H1 (cell line): ENCODE measurements around the gene STYXL1. TPM values are rescaled to one million over a fixed set of nuclear protein-coding genes. Genes with fewer than 3 reads are reported as not detected.
A peak's percentile ranks its signal among the peaks of the same experiment; 100 is the strongest.

Experiments
- CTCF ChIA-PET: fragments of 300-600 bp; sonication (Branson Sonifier 250); formaldehyde crosslinking; loops from one replicate; lab custom pipeline; 2021; ENCODE audit not compliant: partially characterized antibody; lab: Charles Lee
- POLR2A ChIA-PET: fragments of 300-600 bp; sonication (Branson Sonifier 250); formaldehyde crosslinking; loops from one replicate; lab custom pipeline; 2021; ENCODE audit warnings: inconsistent platforms; ENCODE audit not compliant: partially characterized antibody; lab: Charles Lee
- DNase-seq, 2 experiments: peaks; one replicate each; pipeline versions ENCODE4 v3.0.0 to v3.0.0-alpha.2; 2010 to 2022; ENCODE audit warnings: low spot score in 2 of 2, low read depth in 1 of 2, mixed read lengths in 1 of 2
- FAIRE-seq: peaks from 2 replicates; lab custom pipeline; 2011; peaks lifted over from hg19 to GRCh38; lab: Jason Lieb, UNC
- H2AFZ ChIP-seq: 2 replicates; pipeline ENCODE4 v1.8.1; 2012; ENCODE audit warnings: low read length, inconsistent platforms
- H2AK5ac ChIP-seq: 2 replicates; pipeline ENCODE4 v1.6.1; 2013; ENCODE audit warnings: low read depth, low read length
- H2BK120ac ChIP-seq: replicated peaks from 2 replicates; pipeline ENCODE3; 2013; ENCODE audit warnings: low read depth, low read length, inconsistent platforms
- H2BK12ac ChIP-seq: 2 replicates; pipeline ENCODE4 v1.6.1; 2013; ENCODE audit warnings: low read depth, low read length
- H2BK15ac ChIP-seq: 2 replicates; pipeline ENCODE4 v1.6.1; 2013; ENCODE audit warnings: low read length
- H2BK20ac ChIP-seq: 2 replicates; pipeline ENCODE4 v1.6.1; 2013; ENCODE audit warnings: low read length
- H2BK5ac ChIP-seq: 2 replicates; pipeline ENCODE4 v1.6.1; 2013; ENCODE audit warnings: low read depth, low read length
- H3K14ac ChIP-seq: 2 replicates; pipeline ENCODE4 v1.6.1; 2013; ENCODE audit warnings: inconsistent platforms; ENCODE audit not compliant: insufficient read length
- H3K18ac ChIP-seq: 2 replicates; pipeline ENCODE4 v1.6.1; 2013; ENCODE audit warnings: low read length; ENCODE audit errors: extremely low read depth
- H3K23ac ChIP-seq: 2 replicates; pipeline ENCODE4 v1.6.1; 2013; ENCODE audit warnings: inconsistent platforms; ENCODE audit not compliant: insufficient read length
- H3K23me2 ChIP-seq: 2 replicates; pipeline ENCODE4 v1.6.1; 2013; ENCODE audit warnings: low read depth, low read length
- H3K27ac ChIP-seq: 2 replicates; pipeline ENCODE4 v1.6.1; 2011; ENCODE audit warnings: low read depth, low read length, inconsistent platforms
- H3K27me3 ChIP-seq, 4 experiments: replicated peaks in 1 of 4; 1 replicate in 1 of 4; 2 replicates in 3 of 4; pipeline versions ENCODE4 v1.6.1 to v1.8.1; 2011 to 2013; ENCODE audit warnings: low read length in 3 of 4, mild to moderate bottlenecking in 3 of 4, inconsistent platforms in 2 of 4, mixed read lengths in 2 of 4, moderate library complexity in 1 of 4; ENCODE audit not compliant: control insufficient read depth in 3 of 4, insufficient read depth in 3 of 4; ENCODE audit errors: extremely low read depth in 1 of 4
- H3K36me3 ChIP-seq, 4 experiments: 2 replicates each; pipeline versions ENCODE4 v1.6.1 to v1.8.1; 2011 to 2013; ENCODE audit warnings: mild to moderate bottlenecking in 4 of 4, low read length in 3 of 4, moderate library complexity in 2 of 4, control low read depth in 1 of 4, inconsistent platforms in 1 of 4; ENCODE audit not compliant: insufficient read depth in 4 of 4, control insufficient read depth in 2 of 4
- H3K4ac ChIP-seq: replicated peaks from 2 replicates; pipeline ENCODE3; 2013; ENCODE audit warnings: low read length, low read depth, mixed read lengths, inconsistent platforms; ENCODE audit not compliant: insufficient read length
- H3K4me1 ChIP-seq, 4 experiments: replicated peaks in 1 of 4; 1 replicate in 1 of 4; 2 replicates in 3 of 4; pipeline versions ENCODE4 v1.6.1 to v1.8.1; 2011 to 2013; ENCODE audit warnings: low read length in 3 of 4, inconsistent platforms in 2 of 4, mixed read lengths in 1 of 4; ENCODE audit not compliant: insufficient read depth in 4 of 4, control insufficient read depth in 3 of 4
- H3K4me2 ChIP-seq, 2 experiments: 2 replicates each; pipeline versions ENCODE4 v1.6.1 to v1.8.1; 2011 to 2013; ENCODE audit warnings: low read depth in 2 of 2, low read length in 2 of 2, control low read depth in 1 of 2, inconsistent platforms in 1 of 2, mild to moderate bottlenecking in 1 of 2; ENCODE audit not compliant: insufficient read depth in 1 of 2
- H3K4me3 ChIP-seq, 4 experiments: fragments of 200-600, 300-600 bp in 1 of 4; sonication (generic), shearing (Covaris generic), sonication (Bioruptor Twin) in 1 of 4; 2 replicates each; pipeline versions ENCODE4 v1.5.1 to v1.8.1; 2011 to 2016; ENCODE audit warnings: low read length in 4 of 4, low read depth in 3 of 4, control low read depth in 2 of 4, inconsistent platforms in 2 of 4, mild to moderate bottlenecking in 2 of 4, mixed read lengths in 1 of 4, moderate library complexity in 1 of 4; ENCODE audit not compliant: insufficient read depth in 2 of 4; ENCODE audit errors: extremely low read depth in 1 of 4
- H3K56ac ChIP-seq: replicated peaks from 2 replicates; pipeline ENCODE3; 2013; ENCODE audit warnings: low read depth, mild to moderate bottlenecking, mixed read lengths, low read length, inconsistent platforms; ENCODE audit not compliant: insufficient read length
- H3K79me1 ChIP-seq: 2 replicates; pipeline ENCODE4 v1.6.1; 2013; ENCODE audit warnings: low read depth, low read length, control low read depth
- H3K79me2 ChIP-seq, 2 experiments: 2 replicates each; pipeline versions ENCODE4 v1.6.1 to v1.8.1; 2012 to 2013; ENCODE audit warnings: low read length in 2 of 2, mild to moderate bottlenecking in 2 of 2, inconsistent platforms in 1 of 2; ENCODE audit not compliant: insufficient read depth in 2 of 2, control insufficient read depth in 1 of 2
- H3K9ac ChIP-seq, 4 experiments: replicated peaks in 1 of 4; 1 replicate in 1 of 4; 2 replicates in 3 of 4; pipeline versions ENCODE4 v1.6.1 to v1.8.1; 2011 to 2013; ENCODE audit warnings: low read depth in 3 of 4, low read length in 3 of 4, control low read depth in 2 of 4, mild to moderate bottlenecking in 2 of 4, moderate library complexity in 2 of 4, inconsistent platforms in 1 of 4; ENCODE audit errors: extremely low read depth in 1 of 4
- H3K9me3 ChIP-seq, 2 experiments: 2 replicates each; pipeline versions ENCODE4 v1.6.1 to v1.8.1; 2012 to 2013; ENCODE audit warnings: mild to moderate bottlenecking in 2 of 2, moderate library complexity in 2 of 2, control low read depth in 1 of 2, inconsistent platforms in 1 of 2, low read depth in 1 of 2, low read length in 1 of 2, mixed read lengths in 1 of 2; ENCODE audit not compliant: insufficient read depth in 2 of 2
- H4K20me1 ChIP-seq, 2 experiments: replicated peaks in 1 of 2; 2 replicates each; pipeline versions ENCODE3 to v1.8.1; 2011 to 2013; ENCODE audit warnings: inconsistent platforms in 2 of 2, low read length in 2 of 2, mild to moderate bottlenecking in 1 of 2; ENCODE audit not compliant: insufficient read depth in 2 of 2, control insufficient read depth in 1 of 2
- H4K5ac ChIP-seq: 2 replicates; pipeline ENCODE4 v1.6.1; 2013; ENCODE audit warnings: low read length, low read depth, mixed read lengths, inconsistent platforms; ENCODE audit not compliant: insufficient read length
- H4K8ac ChIP-seq: 2 replicates; pipeline ENCODE4 v1.8.0; 2013; ENCODE audit warnings: mild to moderate bottlenecking, moderate library complexity, low read length, inconsistent platforms; ENCODE audit not compliant: insufficient read depth; ENCODE audit errors: extremely low read depth
- H4K91ac ChIP-seq: replicated peaks from 2 replicates; pipeline ENCODE3; 2013; ENCODE audit warnings: low read length, mixed read lengths, inconsistent platforms; ENCODE audit not compliant: insufficient read length
- ATF3 ChIP-seq: IDR thresholded peaks from 2 replicates; pipeline ENCODE4 v1.6.1; 2011; ENCODE audit warnings: low read depth, mild to moderate bottlenecking, low read length; ENCODE audit not compliant: insufficient read depth
- CBX5 ChIP-seq: fragments of 300-800, 300-1000 bp; sonication (generic); IDR thresholded peaks from 2 replicates; pipeline ENCODE4 v1.7.1; 2016; ENCODE audit warnings: antibody characterized with exemption, low read length, low read depth
- CTBP2 ChIP-seq: IDR thresholded peaks from 2 replicates; pipeline ENCODE4 v1.7.0; 2011; ENCODE audit warnings: borderline replicate concordance, mild to moderate bottlenecking, moderate library complexity, mixed read lengths, low read length; ENCODE audit not compliant: insufficient read depth, insufficient read length
- EP300 ChIP-seq, 2 experiments: IDR thresholded peaks; 1 replicate in 1 of 2; 2 replicates in 1 of 2; pipeline ENCODE4 v1.6.1; 2011 to 2012; ENCODE audit warnings: low read depth in 2 of 2, low read length in 2 of 2, mild to moderate bottlenecking in 2 of 2, borderline replicate concordance in 1 of 2, inconsistent platforms in 1 of 2, moderate library complexity in 1 of 2
- EZH2 ChIP-seq: fragments of 200-600 bp; sonication (generic); IDR thresholded peaks from 2 replicates; pipeline ENCODE4 v1.7.1; 2012; ENCODE audit warnings: low read depth, mild to moderate bottlenecking, moderate library complexity, low read length, inconsistent platforms; ENCODE audit not compliant: severe bottlenecking
- FOSL1 ChIP-seq: IDR thresholded peaks from 2 replicates; pipeline ENCODE4 v1.6.1; 2011; ENCODE audit warnings: mild to moderate bottlenecking, low read depth, low read length, moderate library complexity; ENCODE audit not compliant: insufficient read depth
- RFX5 ChIP-seq: IDR thresholded peaks from 2 replicates; pipeline ENCODE4 v1.6.1; 2011; ENCODE audit warnings: low read depth, low read length, improper control_type of control experiment, borderline replicate concordance
- SIRT6 ChIP-seq: IDR thresholded peaks from one replicate; pipeline ENCODE4 v1.7.1; 2012; ENCODE audit warnings: low read length, inconsistent platforms
- SP1 ChIP-seq: IDR thresholded peaks from 2 replicates; pipeline ENCODE4 v1.6.1; 2011; ENCODE audit warnings: low read depth, low read length
- WGBS, 2 experiments: shearing (Covaris generic) in 1 of 2; methylation state at CpG; one replicate each; pipeline versions ENCODE4 v1.1.6 to v1.1.7; 2013 to 2015; ENCODE audit warnings: low lambda C conversion rate in 2 of 2, mixed read lengths in 2 of 2, inconsistent platforms in 1 of 2, low coverage in 1 of 2, missing lambda C conversion rate in 1 of 2; ENCODE audit not compliant: insufficient replicate concordance in 2 of 2, insufficient coverage in 1 of 2, insufficient read length in 1 of 2; ENCODE audit errors: extremely low coverage in 1 of 2, missing lambda C conversion rate in 1 of 2; 5-methylcytosine and 5-hydroxymethylcytosine counted together
- polyA plus RNA-seq, 7 experiments: library from polyadenylated mRNA; depleted of rRNA in 3 of 7; stranded (reverse) in 5 of 7; unstranded in 2 of 7; fragments of >200 nt in 5 of 7; fragments of 200-250 nt in 2 of 7; gene quantifications; 1 replicate in 5 of 7; 2 replicates in 1 of 7; 4 replicates in 1 of 7; pipeline versions ENCODE4 v1.2.1 to v1.2.3, GENCODE V29; 2011 to 2013; ENCODE audit warnings: missing spikeins in 2 of 7, mixed read lengths in 2 of 7
- total RNA-seq: library from RNA; stranded (reverse); fragmentation: NEBNext Ultra II Directional; extraction: Animal tissue kit (Norgen Biotek cat#: 25700); gene quantifications from 2 replicates; pipeline ENCODE4 v1.2.1, GENCODE V29; 2021

The STYXL1 gene
- total and polyA plus RNA-seq, 2 of the 8 experiments (the other 6 are each of a cell fraction or from before 2014, with no cell fraction given): 32.3 to 53.9 TPM

GRCh38 chr7:76071316-76072242 lies 23.8 kb upstream of the STYXL1 start:
- Histone ChIP-seq H3K9ac (0 out of 7 replicates have a peak overlapping the region, but pooled peaks of 1 of the 4 experiments have one; percentile 9), H3K56ac (no peak overlapping the region), H3K27me3 (no peaks in the 10 kb centered on the region), H3K27ac (no peak overlapping the region), H2AK5ac (no peak overlapping the region), H2BK15ac (no peak overlapping the region), H3K4me3 (no peak overlapping the region), H4K8ac (no peak overlapping the region; the same call in 1 of the 2 replicates), H3K18ac (no peak overlapping the region; the same call in 1 of the 2 replicates), H3K23me2 (no peaks in the 10 kb centered on the region), H2BK20ac (no peak overlapping the region), H3K9me3 (no peaks in the 10 kb centered on the region), H3K36me3 (peaks cover 0 to 4% (median under 1%) of the 10 kb centered on the region in 4 experiments; a peak in 2 of 8 replicates), H3K23ac (no peak overlapping the region), H3K14ac (no peak overlapping the region), H3K79me2 (no peaks in the 10 kb centered on the region), H3K4me1 (peaks cover 0 to 3% (median 1%) of the 10 kb centered on the region in 4 experiments; a peak in 5 of 7 replicates), H3K79me1 (no peaks in the 10 kb centered on the region), H3K4me2 (no peak overlapping the region), H2BK120ac (no peak overlapping the region), H3K4ac (no peak overlapping the region), H4K5ac (no peak overlapping the region), H4K91ac (no peak overlapping the region), H2BK5ac (no peak overlapping the region), H4K20me1 (no peaks in the 10 kb centered on the region), H2AFZ (no peak overlapping the region), H2BK12ac (no peak overlapping the region)
- ChIA-PET POLR2A (interaction anchor here (1.1 to 10.6 kb wide), 4 partner anchors 10 to 92 kb away, joined by 3 to 127 read pairs (median 3); partner anchors contain the start of genes MDH2 and STYXL1), CTCF (interaction anchor here (0.8 to 7.1 kb wide), 15 partner anchors 10 to 253 kb away, joined by 3 to 50 read pairs (median 4); no protein-coding TSS in a partner anchor)
- no peak for FAIRE-seq
- 87% methylated on average over 31 of the region's 47 CpGs; no CpG with 5 or more reads in 1 of the 2 experiments for WGBS, 2 experiments
- DNase-seq: peak in 1 of 2 experiments; percentile 47
- TF ChIP-seq CBX5 (no peak), SP1 (no peak), ATF3 (no peak), SIRT6 (no peak), FOSL1 (no peak), EZH2 (no peak), CTBP2 (no peak), RFX5 (no peak), EP300 (IDR thresholded peaks at IDR 0.05; ENCODE audit: borderline replicate concordance in 1 of 2, low read depth in 2 of 2, low read length in 2 of 2) (no peak)
